AG09319 (cell line): Measurements from ENCODE around the gene RYR3.

Source experiments
- DNase-seq: peaks from one replicate; pipeline ENCODE4 v3.0.0-alpha.2; 2010; ENCODE audit warnings: low read depth; ENCODE audit errors: extremely low read depth
- CTCF ChIP-seq: IDR thresholded peaks from 2 replicates; pipeline ENCODE4 v1.5.1; 2011; ENCODE audit warnings: low read depth, mild to moderate bottlenecking, inconsistent platforms, low read length, moderate library complexity

Gene RYR3

GRCh38 chr15:33844186-33844585 lies 533.4 kb downstream of the RYR3 start:
- no peak for TF ChIP-seq CTCF
- no peak for DNase-seq

GRCh38 chr15:33844597-33844996 lies 533.8 kb downstream of the RYR3 start:
- TF ChIP-seq CTCF, result no peak
- DNase-seq, result no peak

GRCh38 chr15:33846142-33846541 lies 535.4 kb downstream of the RYR3 start:
- no peak for DNase-seq
- no peak for TF ChIP-seq CTCF

- TF ChIP-seq CTCF, result no peak
Measured at GRCh38 chr15:33846862-33847261, 536.1 kb downstream of the RYR3 start.

GRCh38 chr15:33848011-33848410 lies 537.2 kb downstream of the RYR3 start:
- no peak for DNase-seq
- TF ChIP-seq CTCF, result no peak

More at GRCh38 chr15:33846862-33847261, 536.1 kb downstream of the RYR3 start:
- DNase-seq, result no peak

- DNase-seq, result no peak
- no peak for TF ChIP-seq CTCF
Measured at GRCh38 chr15:33851079-33851478, 540.3 kb downstream of the RYR3 start.

- DNase-seq, result no peak
- TF ChIP-seq CTCF, result no peak
Measured at GRCh38 chr15:33852094-33852493, 541.3 kb downstream of the RYR3 start.
